Ovary (tissue), 9 donors: Measurements from ENCODE around the gene DRD1. TPM values are rescaled to one million over a fixed set of nuclear protein-coding genes. Genes with fewer than 3 reads are reported as not detected.

Source experiments
- DNase-seq, 5 donors: peaks; one replicate each; pipeline ENCODE4 v3.0.0-alpha.2; 2019 to 2020
- H3K27ac ChIP-seq, 2 donors: fragments of 200-600 bp; one replicate each; pipeline versions ENCODE4 v1.5.1 to v1.8.0; 2019 to 2022
- H3K27me3 ChIP-seq: fragments of 200-600 bp; one replicate; pipeline ENCODE4 v1.8.0; 2022
- H3K36me3 ChIP-seq: fragments of 200-600 bp; sonication (generic); one replicate; pipeline ENCODE4 v1.5.1; 2019
- H3K4me1 ChIP-seq: one replicate; pipeline ENCODE4 v1.8.1; 2013; ENCODE audit warnings: mild to moderate bottlenecking, moderate library complexity; ENCODE audit not compliant: insufficient read depth
- H3K4me3 ChIP-seq: fragments of 200-600 bp; sonication (generic); one replicate; pipeline ENCODE4 v1.5.1; 2017
- H3K9me3 ChIP-seq, 2 donors: fragments of 200-600 bp in 1 of 2; sonication (generic) in 1 of 2; one replicate each; pipeline versions ENCODE4 v1.5.1 to v1.8.1; 2013 to 2019; ENCODE audit warnings: mild to moderate bottlenecking in 1 of 2, moderate library complexity in 1 of 2
- EP300 ChIP-seq: sonication (generic); formaldehyde crosslinking; IDR thresholded peaks from one replicate; pipeline ENCODE4 v1.6.1; 2017; ENCODE audit warnings: antibody characterized with exemption
- POLR2A ChIP-seq: fragments of 450-650 bp; IDR thresholded peaks from one replicate; pipeline ENCODE4 v1.6.1; 2017; ENCODE audit warnings: antibody characterized with exemption, mild to moderate bottlenecking, moderate library complexity
- WGBS, 3 donors: extraction: QIAGEN DNeasy Blood & Tissue Kit in 1 of 3; methylation state at CpG; one replicate each; pipeline versions ENCODE4 v1.1.5 to v1.1.7; 2013 to 2017; 5-methylcytosine and 5-hydroxymethylcytosine counted together
- intact Hi-C, 4 donors: fragments of 100-400 bp; cut with DNase I; formaldehyde crosslinking; loops; one replicate each; pipeline versions ENCODE4 v1.11.0 to v1.15.1; 2022 to 2023
- polyA plus RNA-seq, 2 donors: library from polyadenylated mRNA; stranded (reverse); fragments of 200-250 nt in 1 of 2; fragments of 350-450 nt in 1 of 2; fragmentation: Illumina TruSeq in 1 of 2; extraction: RNeasy Lipid Tissue Mini Kit (QIAGEN cat#74804) in 1 of 2; gene quantifications; one replicate each; pipeline ENCODE4 v1.2.3, GENCODE V29; 2013 to 2014
- total RNA-seq, 7 donors: library from RNA; depleted of rRNA in 2 of 7; stranded (reverse); fragments of >200 nt in 2 of 7; fragmentation: NEBNext Ultra II Directional in 3 of 7; extraction: Animal tissue kit (Norgen Biotek cat#: 25700) in 3 of 7; gene quantifications; one replicate each; pipeline versions ENCODE4 v1.1.0 to v1.2.4, GENCODE V29; 2016 to 2023
- TF ChIP-seq, protein P1 (sequence below), 3 donors: fragments of 450-650 bp in 2 of 3; fragments of 200-600 bp in 1 of 3; IDR thresholded peaks; one replicate each; pipeline versions ENCODE4 v1.5.1 to v1.8.0; 2016 to 2022; ENCODE audit warnings: antibody characterized with exemption in 3 of 3, mild to moderate bottlenecking in 1 of 3
- donor health status: DM: no; HTN: no; CAD: no; lungs with moderate emphysema.
- donor health status: DM: no; HTN: no; CAD: no.
- donor health status: Bipolar disorder and iron deficiency.
- donor health status: DM: yes; HTN: yes; CAD: no.
- donor health status: DM: no; HTN: no; CAD: no.
- donor health status: DM: yes; HTN: yes; CAD: no.

DRD1 gene
- total and polyA plus RNA-seq, 9 donors: 0.10 to 0.42 (median 0.15) TPM; not detected in 1

DNA sequence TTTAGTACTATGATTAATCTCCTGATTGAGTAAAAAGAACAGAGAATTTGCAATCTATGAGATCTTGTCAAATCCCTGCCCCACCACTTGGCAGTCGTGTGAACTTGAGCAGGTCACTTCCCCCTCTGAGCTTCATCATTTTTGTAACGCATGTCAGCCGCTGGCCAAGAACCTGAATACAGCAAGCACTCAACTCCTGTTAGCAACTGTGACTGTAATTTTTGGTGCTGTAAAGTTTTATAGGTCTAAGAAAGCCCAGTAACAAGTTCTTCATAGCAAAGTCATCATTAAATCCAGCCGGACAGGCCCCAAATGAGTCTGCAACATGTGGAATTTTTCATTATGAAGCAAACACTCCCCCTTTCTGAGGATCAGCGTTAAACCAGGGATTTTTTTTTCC lies 49.4 kb downstream of the DRD1 start:
- Histone ChIP-seq H3K27ac (no peak overlapping the region), H3K4me1 (no peaks in the 10 kb centered on the region), H3K4me3 (no peak overlapping the region), H3K9me3 (no peaks in the 10 kb centered on the region), H3K36me3 (no peaks in the 10 kb centered on the region), H3K27me3 (no peaks in the 10 kb centered on the region)
- 40 to 44% (median 41%) methylated on average over 5 of the region's 5 CpGs for WGBS, 3 donors
- TF ChIP-seq, protein P1, sequence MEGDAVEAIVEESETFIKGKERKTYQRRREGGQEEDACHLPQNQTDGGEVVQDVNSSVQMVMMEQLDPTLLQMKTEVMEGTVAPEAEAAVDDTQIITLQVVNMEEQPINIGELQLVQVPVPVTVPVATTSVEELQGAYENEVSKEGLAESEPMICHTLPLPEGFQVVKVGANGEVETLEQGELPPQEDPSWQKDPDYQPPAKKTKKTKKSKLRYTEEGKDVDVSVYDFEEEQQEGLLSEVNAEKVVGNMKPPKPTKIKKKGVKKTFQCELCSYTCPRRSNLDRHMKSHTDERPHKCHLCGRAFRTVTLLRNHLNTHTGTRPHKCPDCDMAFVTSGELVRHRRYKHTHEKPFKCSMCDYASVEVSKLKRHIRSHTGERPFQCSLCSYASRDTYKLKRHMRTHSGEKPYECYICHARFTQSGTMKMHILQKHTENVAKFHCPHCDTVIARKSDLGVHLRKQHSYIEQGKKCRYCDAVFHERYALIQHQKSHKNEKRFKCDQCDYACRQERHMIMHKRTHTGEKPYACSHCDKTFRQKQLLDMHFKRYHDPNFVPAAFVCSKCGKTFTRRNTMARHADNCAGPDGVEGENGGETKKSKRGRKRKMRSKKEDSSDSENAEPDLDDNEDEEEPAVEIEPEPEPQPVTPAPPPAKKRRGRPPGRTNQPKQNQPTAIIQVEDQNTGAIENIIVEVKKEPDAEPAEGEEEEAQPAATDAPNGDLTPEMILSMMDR (IDR thresholded peaks at IDR 0.05): no peak
- no peak for TF ChIP-seq POLR2A
- no peak for TF ChIP-seq EP300
- intact Hi-C loops: no loop called here
- no peak for DNase-seq

- TF ChIP-seq, protein P1 (IDR thresholded peaks at IDR 0.05): no peak
- no peak for TF ChIP-seq EP300
- no peak for TF ChIP-seq POLR2A
Measured at GRCh38 chr5:175393897-175394296, 50.1 kb downstream of the DRD1 start.

DNA sequence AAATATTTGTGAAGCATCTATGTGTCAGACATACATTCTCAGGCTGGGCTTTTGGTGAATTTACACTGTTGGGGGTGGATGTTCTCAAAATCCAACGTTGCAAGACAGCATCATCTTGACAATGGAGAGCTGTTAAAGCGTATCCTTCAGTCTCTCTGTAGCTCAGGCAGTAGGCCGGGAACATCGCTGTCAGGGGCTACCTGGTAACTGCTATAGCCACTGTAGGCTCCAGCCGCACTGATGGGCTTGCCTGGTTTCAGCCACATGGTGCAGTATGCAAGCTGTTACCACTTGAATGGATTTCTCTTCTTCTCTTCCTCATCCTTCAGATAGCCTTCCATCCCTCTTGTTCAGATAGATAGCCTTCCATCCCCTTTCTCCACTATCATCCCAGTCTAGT lies 51.7 kb downstream of the DRD1 start:
- Histone ChIP-seq H3K27me3 (no peaks in the 10 kb centered on the region), H3K36me3 (no peaks in the 10 kb centered on the region), H3K4me3 (no peak overlapping the region), H3K4me1 (no peaks in the 10 kb centered on the region), H3K27ac (no peak overlapping the region), H3K9me3 (no peaks in the 10 kb centered on the region)
- DNase-seq: no peak
- WGBS, 3 donors: 78 to 83% (median 83%) methylated on average over 5 of the region's 5 CpGs
- TF ChIP-seq EP300 (no peak), POLR2A (no peak)
- TF ChIP-seq, protein P1 (IDR thresholded peaks at IDR 0.05): no peak
- intact Hi-C loops: no loop called here

More at GRCh38 chr5:175393897-175394296, 50.1 kb downstream of the DRD1 start:
- Histone ChIP-seq H3K36me3 (no peaks in the 10 kb centered on the region), H3K4me1 (no peaks in the 10 kb centered on the region), H3K4me3 (no peak overlapping the region), H3K27me3 (no peaks in the 10 kb centered on the region), H3K9me3 (no peaks in the 10 kb centered on the region), H3K27ac (no peak overlapping the region)
- intact Hi-C loops: no loop called here
- WGBS, 3 donors: 48 to 56% (median 52%) methylated on average over 4 of the region's 4 CpGs
- no peak for DNase-seq

GRCh38 chr5:175390352-175391083 lies 53.5 kb downstream of the DRD1 start:
- WGBS, 3 donors: 85 to 94% (median 93%) methylated on average over 4 of the region's 4 CpGs
- H3K27ac ChIP-seq: no peak overlapping the region
- TF ChIP-seq EP300 (no peak), POLR2A (no peak)
- TF ChIP-seq, protein P1 (IDR thresholded peaks at IDR 0.05): no peak
- no peak overlapping the region for H3K4me3 ChIP-seq
- H3K36me3 ChIP-seq: no peaks in the 10 kb centered on the region
- intact Hi-C loops: no loop called here
- no peaks in the 10 kb centered on the region for H3K27me3 ChIP-seq
- H3K9me3 ChIP-seq: no peaks in the 10 kb centered on the region
- H3K4me1 ChIP-seq: no peaks in the 10 kb centered on the region
- no peak for DNase-seq

Other genes starting within 250 kb of the DRD1 start
- 10 to 100 TPM; 21.0 to 50.6 (median 31.4) TPM for gene SFXN1, start 34.4 kb upstream of the DRD1 start, total RNA-seq
- 10 to 100 TPM in 1 of 2 donors, 1 to 10 TPM in 1; 9.6 to 42.5 TPM for gene SFXN1, start 34.4 kb upstream of the DRD1 start, polyA plus RNA-seq
- 1 to 10 TPM in 3 of 7 donors, under 1 TPM in 4; 0.23 to 3.3 (median 0.91) TPM for gene HRH2, start 213.9 kb upstream of the DRD1 start, total RNA-seq
- 1 to 10 TPM; 1.2 to 2.6 TPM for gene HRH2, start 213.9 kb upstream of the DRD1 start, polyA plus RNA-seq